RCC 7860 (cell line): Measurements from ENCODE around the gene CD99L2.
"Not testable (repeated sequence)": the region's sequence is repeated elsewhere in the genome, so short reads cannot be mapped to it uniquely, and the experiment has no call there.

Experiments
- DNase-seq: peaks from one replicate; pipeline ENCODE4 v3.0.0-alpha.2; 2015; ENCODE audit warnings: low spot score
- FAIRE-seq: peaks from 2 replicates; lab custom pipeline; 2012; peaks lifted over from hg19 to GRCh38; lab: Jason Lieb, UNC

CD99L2 gene

GRCh38 chrX:150897421-150898320 is 797 bp downstream of the CD99L2 start:
- FAIRE-seq (no peak), DNase-seq (no peak)

GRCh38 chrX:150896632-150897031 is 1.8 kb downstream of the CD99L2 start:
- FAIRE-seq, result no peak

GRCh38 chrX:150893936-150894335 is 4.5 kb downstream of the CD99L2 start:
- DNase-seq (no peak), FAIRE-seq (no peak)

More at GRCh38 chrX:150896632-150897031, 1.8 kb downstream of the CD99L2 start:
- DNase-seq, result no peak

- no peak for DNase-seq
- no peak for FAIRE-seq
These were observed 9.3 kb downstream of the CD99L2 start for GRCh38 chrX:150889131-150889530.

GRCh38 chrX:150887906-150888465 is 10.5 kb downstream of the CD99L2 start:
- DNase-seq (peak; percentile 15), FAIRE-seq (peak; percentile 21)

- not testable (repeated sequence) for DNase-seq, FAIRE-seq
These were observed 11.2 kb downstream of the CD99L2 start for GRCh38 chrX:150887268-150887667.

GRCh38 chrX:150886381-150886780 is 12.1 kb downstream of the CD99L2 start:
- DNase-seq, result no peak
- no peak for FAIRE-seq

GRCh38 chrX:150880808-150881165 is 17.7 kb downstream of the CD99L2 start:
- no peak for FAIRE-seq
- no peak for DNase-seq

GRCh38 chrX:150879855-150880807 is 18.3 kb downstream of the CD99L2 start:
- DNase-seq (no peak), FAIRE-seq (no peak)

GRCh38 chrX:150875621-150876020 is 22.8 kb downstream of the CD99L2 start:
- FAIRE-seq, DNase-seq: not testable (repeated sequence)

- DNase-seq (no peak), FAIRE-seq (no peak)
These were observed 24.0 kb downstream of the CD99L2 start for GRCh38 chrX:150874448-150874847.

GRCh38 chrX:150873616-150874015 is 24.9 kb downstream of the CD99L2 start:
- DNase-seq (no peak), FAIRE-seq (no peak)

GRCh38 chrX:150872773-150873336 is 25.6 kb downstream of the CD99L2 start:
- FAIRE-seq (no peak), DNase-seq (no peak)

- FAIRE-seq (no peak), DNase-seq (no peak)
These were observed 27.1 kb downstream of the CD99L2 start for GRCh38 chrX:150871341-150871811.

GRCh38 chrX:150870487-150871340 is 27.8 kb downstream of the CD99L2 start:
- DNase-seq, result no peak
- no peak for FAIRE-seq

GRCh38 chrX:150870029-150870428 is 28.4 kb downstream of the CD99L2 start:
- DNase-seq (no peak), FAIRE-seq (no peak)

GRCh38 chrX:150869450-150869849 is 29.0 kb downstream of the CD99L2 start:
- DNase-seq (no peak), FAIRE-seq (no peak)

GRCh38 chrX:150868625-150869024 is 29.8 kb downstream of the CD99L2 start:
- no peak for FAIRE-seq
- no peak for DNase-seq

- FAIRE-seq, result no peak
These were observed 34.3 kb downstream of the CD99L2 start for GRCh38 chrX:150864127-150864526.

GRCh38 chrX:150863191-150863590 is 35.3 kb downstream of the CD99L2 start:
- DNase-seq, result no peak
- FAIRE-seq, result no peak

More at GRCh38 chrX:150864127-150864526, 34.3 kb downstream of the CD99L2 start:
- DNase-seq, result no peak
